ENCODE data around the gene ISL2. TPM values are rescaled to one million over a fixed set of nuclear protein-coding genes. Genes with fewer than 3 reads are reported as not detected.

Gene ISL2
- total and polyA plus RNA-seq, 2 of the 13 experiments (the other 11 are each of a cell fraction or from before 2014, with no cell fraction given): 4.3 to 5.1 TPM

- 0 out of 2 replicates have a peak, but pooled peaks have one; percentile 37 for TF ChIP-seq ZNF318 (CRISPR knock-in tag; IDR thresholded peaks at IDR 0.05)
- no peak for TF ChIP-seq SOX13 (IDR thresholded peaks at IDR 0.05)
- TF ChIP-seq SOX13 (CRISPR knock-in tag; conservative IDR thresholded peaks at IDR 0.05 in 1 of 2, IDR thresholded peaks at IDR 0.05 in 1 of 2): no peak
- TF ChIP-seq ZSCAN31 (CRISPR knock-in tag; IDR thresholded peaks at IDR 0.05; ENCODE audit: low read depth): peak; percentile 91
- no peak for TF ChIP-seq NR1H2 (CRISPR knock-in tag; IDR thresholded peaks at IDR 0.05; ENCODE audit: borderline replicate concordance, low read depth)
- TF ChIP-seq FOXC1 (CRISPR knock-in tag; IDR thresholded peaks at IDR 0.05; ENCODE audit: borderline replicate concordance): peak; percentile 97
- TF ChIP-seq RCOR2 (CRISPR knock-in tag; IDR thresholded peaks at IDR 0.05): 0 out of 2 replicates have a peak, but pooled peaks have one; percentile 27
- TF ChIP-seq PATZ1 (CRISPR knock-in tag; IDR thresholded peaks at IDR 0.05): 0 out of 2 replicates have a peak, but pooled peaks have one; percentile 33
- no peak for TF ChIP-seq SMAD1 (CRISPR knock-in tag; IDR thresholded peaks at IDR 0.05; ENCODE audit: borderline replicate concordance, low read depth)
- peak; percentile 92 for TF ChIP-seq ZGPAT (CRISPR knock-in tag; IDR thresholded peaks at IDR 0.05)
- TF ChIP-seq ZBTB34 (CRISPR knock-in tag; IDR thresholded peaks at IDR 0.05): no peak
- TF ChIP-seq ZNF737 (CRISPR knock-in tag; IDR thresholded peaks at IDR 0.05; ENCODE audit: borderline replicate concordance): no peak
- 0 out of 2 replicates have a peak, but pooled peaks have one; percentile 88 for TF ChIP-seq ARID2 (CRISPR knock-in tag; IDR thresholded peaks at IDR 0.05; ENCODE audit: borderline replicate concordance)
These were observed 25.2 kb upstream of the ISL2 start, which contains the start of gene ETFA (continued) for GRCh38 chr15:76311100-76311953.
